BLaER1 treated with 17β-estradiol and CSF1 and Interleukin-3, amounts not matched to agents 10 nM and 100 nM (cell line): ENCODE results near the gene DNAJB6.

Experiments used
- H3K27ac ChIP-seq, 11 experiments: shearing (Covaris generic); formaldehyde crosslinking; 2 replicates each; pipeline ENCODE4 v1.8.1; 2022
- H3K27me3 ChIP-seq, 11 experiments: shearing (Covaris generic); formaldehyde crosslinking; 2 replicates each; pipeline ENCODE4 v1.8.1; 2022
- H3K36me3 ChIP-seq, 11 experiments: shearing (Covaris generic); formaldehyde crosslinking; 2 replicates each; pipeline ENCODE4 v1.8.1; 2022
- H3K4me1 ChIP-seq, 10 experiments: shearing (Covaris generic); formaldehyde crosslinking; 2 replicates each; pipeline ENCODE4 v1.8.1; 2022
- H3K4me2 ChIP-seq, 11 experiments: shearing (Covaris generic); formaldehyde crosslinking; 2 replicates each; pipeline ENCODE4 v1.8.1; 2022
- H3K4me3 ChIP-seq, 10 experiments: shearing (Covaris generic); formaldehyde crosslinking; 2 replicates each; pipeline ENCODE4 v1.8.1; 2022
- H3K9ac ChIP-seq, 11 experiments: shearing (Covaris generic); formaldehyde crosslinking; 2 replicates each; pipeline ENCODE4 v1.8.1; 2022
- H3K9me3 ChIP-seq, 11 experiments: shearing (Covaris generic); formaldehyde crosslinking; replicated peaks in 1 of 11; 2 replicates each; pipeline ENCODE4 v1.8.1; 2022
- H4K20me1 ChIP-seq, 11 experiments: shearing (Covaris generic); formaldehyde crosslinking; 2 replicates each; pipeline ENCODE4 v1.8.1; 2022
- Cebpa-rat ChIP-seq, 11 experiments: shearing (Covaris generic); IDR thresholded peaks; 2 replicates each; pipeline ENCODE4 v1.8.1; 2022

Gene DNAJB6

DNA sequence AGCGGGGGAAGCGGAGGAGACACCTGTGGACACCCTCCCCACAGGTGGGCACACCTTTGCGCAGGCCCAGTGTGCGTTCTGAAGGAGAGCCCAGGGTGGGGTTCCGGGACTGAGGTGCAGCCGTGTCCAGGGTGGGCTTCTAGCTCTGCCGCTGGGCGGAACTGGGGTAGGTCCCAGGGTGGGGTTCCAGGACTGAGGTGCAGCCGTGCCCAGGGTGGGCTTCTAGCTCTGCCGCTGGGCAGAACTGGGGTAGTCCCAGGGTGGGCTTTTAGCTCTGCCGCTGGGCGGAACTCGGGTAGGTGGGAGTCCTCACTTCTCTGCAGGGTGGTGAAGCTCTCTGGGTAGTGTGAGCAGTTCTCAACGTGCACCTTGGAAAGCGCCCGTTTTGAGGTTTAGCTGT, 78.7 kb downstream of the DNAJB6 start:
- H3K4me2 ChIP-seq, result no peak overlapping the region
- H3K36me3 ChIP-seq, result peaks cover 30 to 92% (median 78%) of the 10 kb centered on the region in 11 experiments
- H3K27me3 ChIP-seq, result no peaks in the 10 kb centered on the region
- H3K4me3 ChIP-seq, result no peak overlapping the region
- no peaks in the 10 kb centered on the region for H3K9me3 ChIP-seq
- H3K4me1 ChIP-seq, result peaks cover 12 to 32% (median 20%) of the 10 kb centered on the region in 10 experiments; a peak in 18 of 20 replicates
- no peak overlapping the region for H3K9ac ChIP-seq
- no peak for TF ChIP-seq Cebpa-rat (IDR thresholded peaks at IDR 0.05)
- H4K20me1 ChIP-seq, result peaks cover 0 to 82% (median 49%) of the 10 kb centered on the region in 11 experiments; a peak in 19 of 22 replicates
- H3K27ac ChIP-seq, result no peak overlapping the region

- H3K27ac ChIP-seq, result no peak overlapping the region
- H3K36me3 ChIP-seq, result peaks cover 30 to 90% (median 73%) of the 10 kb centered on the region in 11 experiments
- no peak overlapping the region for H3K9ac ChIP-seq
Measured at GRCh38 chr7:157416011-157416410, 79.2 kb downstream of the DNAJB6 start.

DNA sequence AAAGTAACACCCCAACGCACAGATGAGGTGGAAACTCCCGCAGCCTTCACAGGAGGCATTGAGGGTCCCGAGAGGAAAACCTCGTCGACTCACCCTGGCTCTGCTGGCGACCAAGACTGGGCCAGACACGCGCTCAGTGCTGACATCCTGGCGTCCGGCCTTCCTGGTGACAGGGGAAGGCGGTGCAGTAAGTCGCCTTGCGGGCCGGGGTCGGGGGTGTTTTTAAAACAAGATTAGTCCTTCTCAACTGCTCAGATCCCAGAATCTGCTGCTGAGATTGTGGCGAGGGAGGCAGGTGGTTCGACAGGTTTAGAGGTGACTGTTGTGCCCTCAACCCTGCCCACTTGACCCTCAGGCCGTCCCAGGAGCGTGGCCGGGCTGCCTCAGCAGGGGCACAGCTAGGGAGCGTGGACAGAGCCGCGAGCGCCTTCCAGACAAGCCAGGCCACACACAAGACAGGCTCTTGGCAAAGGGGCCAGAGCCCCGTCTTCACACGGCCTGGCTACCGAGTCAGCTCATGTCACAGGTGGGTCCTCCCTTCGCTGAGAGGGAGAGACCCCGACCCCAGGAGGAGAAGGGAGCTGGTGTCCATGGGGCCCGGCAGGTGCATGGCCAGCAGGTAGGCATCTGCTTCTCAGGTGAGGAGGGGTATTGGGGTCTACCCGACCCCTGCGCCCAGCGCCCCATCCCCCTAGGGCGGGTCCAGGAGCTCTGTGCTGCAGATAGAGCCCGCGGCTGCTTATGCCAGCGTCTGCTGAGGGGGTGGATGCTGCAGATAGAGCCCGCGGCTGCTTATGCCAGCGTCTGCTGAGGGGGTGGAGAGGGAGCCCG, 81.6 kb downstream of the DNAJB6 start:
- H3K4me2 ChIP-seq, result no peak overlapping the region

More at GRCh38 chr7:157416011-157416410, 79.2 kb downstream of the DNAJB6 start:
- Histone ChIP-seq H3K4me3 (no peak overlapping the region), H3K4me1 (peaks cover 9 to 26% (median 19%) of the 10 kb centered on the region in 10 experiments; a peak in 18 of 20 replicates), H3K27me3 (no peaks in the 10 kb centered on the region), H3K4me2 (no peak overlapping the region), H4K20me1 (peaks cover 0 to 77% (median 48%) of the 10 kb centered on the region in 11 experiments; a peak in 19 of 22 replicates), H3K9me3 (no peaks in the 10 kb centered on the region)
- no peak for TF ChIP-seq Cebpa-rat (IDR thresholded peaks at IDR 0.05)

DNA sequence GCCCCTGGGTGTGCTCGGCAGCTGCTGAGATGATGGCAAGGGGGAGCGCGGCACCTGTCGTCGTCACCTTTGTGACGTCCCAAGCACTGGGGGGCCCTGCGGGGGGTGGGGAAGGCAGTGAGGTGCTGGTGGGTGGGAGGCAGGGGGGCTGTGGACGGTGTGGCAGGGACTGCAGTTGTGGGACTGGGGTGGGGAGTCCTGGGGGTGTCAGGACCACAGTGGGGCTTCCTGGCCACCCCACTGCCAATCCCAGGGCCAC, 82.2 kb downstream of the DNAJB6 start:
- TF ChIP-seq Cebpa-rat (IDR thresholded peaks at IDR 0.05), result no peak
- no peak overlapping the region for H3K4me2 ChIP-seq
- H3K27ac ChIP-seq, result no peak overlapping the region
- H4K20me1 ChIP-seq, result peaks cover 0 to 68% (median 29%) of the 10 kb centered on the region in 11 experiments; a peak in 17 of 22 replicates
- H3K9ac ChIP-seq, result no peak overlapping the region
- H3K9me3 ChIP-seq, result no peaks in the 10 kb centered on the region
- no peaks in the 10 kb centered on the region for H3K27me3 ChIP-seq
- peaks cover 0 to 9% (median under 1%) of the 10 kb centered on the region in 10 experiments; a peak in 7 of 20 replicates for H3K4me1 ChIP-seq
- H3K36me3 ChIP-seq, result peaks cover 30 to 84% (median 47%) of the 10 kb centered on the region in 11 experiments
- no peak overlapping the region for H3K4me3 ChIP-seq

More for the DNA sequence above, 81.6 kb downstream of the DNAJB6 start:
- TF ChIP-seq Cebpa-rat (IDR thresholded peaks at IDR 0.05), result no peak
- H3K4me1 ChIP-seq, result peaks cover 0 to 8% (median 3%) of the 10 kb centered on the region in 10 experiments; a peak in 11 of 20 replicates
- no peak overlapping the region for H3K9ac ChIP-seq
- peaks cover 30 to 89% (median 53%) of the 10 kb centered on the region in 11 experiments for H3K36me3 ChIP-seq
- H3K9me3 ChIP-seq, result no peaks in the 10 kb centered on the region
- no peak overlapping the region for H3K4me3 ChIP-seq
- peaks cover 0 to 68% (median 31%) of the 10 kb centered on the region in 11 experiments; a peak in 17 of 22 replicates for H4K20me1 ChIP-seq
- H3K27ac ChIP-seq, result no peak overlapping the region
- H3K27me3 ChIP-seq, result no peaks in the 10 kb centered on the region

DNA sequence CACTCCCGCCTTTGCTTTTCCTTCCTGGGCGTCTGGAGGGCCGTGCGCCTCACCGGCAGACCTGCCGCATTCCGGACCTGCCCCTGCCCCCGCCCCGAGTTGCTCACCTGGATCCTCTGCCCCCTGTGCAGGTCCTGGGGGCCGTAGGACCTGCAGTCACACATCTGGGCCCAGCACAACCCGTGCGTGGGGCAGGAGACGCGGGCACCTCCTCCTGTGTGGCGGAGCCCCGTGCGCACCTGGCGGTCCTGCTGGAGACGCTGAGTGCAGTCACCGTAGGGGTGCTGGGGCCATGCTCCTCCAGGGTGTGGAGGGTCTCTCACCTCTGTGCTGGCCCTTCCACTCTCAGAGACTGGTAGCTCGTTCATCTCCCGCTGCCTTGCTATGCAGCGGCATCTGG, 85.5 kb downstream of the DNAJB6 start:
- Histone ChIP-seq H3K4me1 (peaks cover 0 to 26% (median 12%) of the 10 kb centered on the region in 10 experiments; a peak in 17 of 20 replicates), H3K27ac (no peak overlapping the region), H3K9ac (no peak overlapping the region), H3K9me3 (no peaks in the 10 kb centered on the region), H3K4me3 (no peak overlapping the region), H4K20me1 (peaks cover 0 to 67% (median 5%) of the 10 kb centered on the region in 11 experiments; a peak in 11 of 22 replicates), H3K27me3 (peaks cover 0 to 5% (median 0%) of the 10 kb centered on the region in 11 experiments; a peak in 1 of 22 replicates), H3K36me3 (peaks cover 3 to 51% (median 17%) of the 10 kb centered on the region in 11 experiments; a peak in 20 of 22 replicates), H3K4me2 (no peak overlapping the region)
- no peak for TF ChIP-seq Cebpa-rat (IDR thresholded peaks at IDR 0.05)

- Histone ChIP-seq H3K27me3 (peaks cover 0 to 5% (median 0%) of the 10 kb centered on the region in 11 experiments; a peak in 1 of 22 replicates), H3K9me3 (no peaks in the 10 kb centered on the region), H4K20me1 (peaks cover 0 to 69% (median 2%) of the 10 kb centered on the region in 11 experiments; a peak in 10 of 22 replicates), H3K4me1 (peaks cover 0 to 33% (median 19%) of the 10 kb centered on the region in 10 experiments; a peak in 17 of 20 replicates), H3K27ac (no peak overlapping the region), H3K4me2 (0 out of 22 replicates have a peak overlapping the region, but pooled peaks of 1 of the 11 experiments have one; percentile 7), H3K4me3 (no peak overlapping the region), H3K9ac (no peak overlapping the region), H3K36me3 (peaks cover 0 to 40% (median 9%) of the 10 kb centered on the region in 11 experiments; a peak in 16 of 22 replicates)
- TF ChIP-seq Cebpa-rat (IDR thresholded peaks at IDR 0.05), result no peak
Measured at GRCh38 chr7:157423348-157423747, 86.5 kb downstream of the DNAJB6 start.

- no peak overlapping the region for H3K4me3 ChIP-seq
- H3K36me3 ChIP-seq, result peaks cover 0 to 35% (median 6%) of the 10 kb centered on the region in 11 experiments; a peak in 12 of 22 replicates
- H3K4me2 ChIP-seq, result peak overlapping the region in 2 of 11 experiments; percentile 7 to 25; a peak in 2 of 22 replicates
- H3K4me1 ChIP-seq, result peaks cover 0 to 37% (median 19%) of the 10 kb centered on the region in 10 experiments; a peak in 17 of 20 replicates
- no peak for TF ChIP-seq Cebpa-rat (IDR thresholded peaks at IDR 0.05)
- no peak overlapping the region for H3K27ac ChIP-seq
- H3K27me3 ChIP-seq, result peaks cover 0 to 5% (median 0%) of the 10 kb centered on the region in 11 experiments; a peak in 1 of 22 replicates
- H3K9ac ChIP-seq, result peak overlapping the region in 2 of 11 experiments; percentile 2 to 13; a peak in 2 of 22 replicates
- peaks cover 0 to 69% (median 0%) of the 10 kb centered on the region in 11 experiments; a peak in 9 of 22 replicates for H4K20me1 ChIP-seq
- no peaks in the 10 kb centered on the region for H3K9me3 ChIP-seq
Measured at GRCh38 chr7:157423886-157424565, 87.2 kb downstream of the DNAJB6 start.

GRCh38 chr7:157425137-157425731, 88.4 kb downstream of the DNAJB6 start:
- peaks cover 0 to 68% (median 0%) of the 10 kb centered on the region in 11 experiments; a peak in 9 of 22 replicates for H4K20me1 ChIP-seq
- H3K4me3 ChIP-seq, result no peak overlapping the region
- H3K9me3 ChIP-seq, result no peaks in the 10 kb centered on the region
- H3K9ac ChIP-seq, result no peak overlapping the region
- no peak for TF ChIP-seq Cebpa-rat (IDR thresholded peaks at IDR 0.05)
- H3K27me3 ChIP-seq, result peaks cover 0 to 5% (median 0%) of the 10 kb centered on the region in 11 experiments; a peak in 1 of 22 replicates
- peaks cover 0 to 42% (median 19%) of the 10 kb centered on the region in 10 experiments; a peak in 17 of 20 replicates for H3K4me1 ChIP-seq
- peaks cover 0 to 29% (median 6%) of the 10 kb centered on the region in 11 experiments; a peak in 12 of 22 replicates for H3K36me3 ChIP-seq
- no peak overlapping the region for H3K27ac ChIP-seq
- no peak overlapping the region for H3K4me2 ChIP-seq
